Endothelial cell of hepatic sinusoid (primary cell): Measurements from ENCODE around the gene INSL3.

Experiments used
- in situ Hi-C: cut with HindIII; loops from 2 replicates; pipeline ENCODE4 v1.10.0; 2017; ENCODE audit warnings: low sequenced_read_pairs

Gene INSL3

GRCh38 chr19:17847538-17848366 lies 26.4 kb upstream of the INSL3 start, which contains the start of gene JAK3:
Gene JAK3 (minus strand): TSS chr19:17847982. CDS start chr19:17844417, 3,565 bp downstream.
- in situ Hi-C loops: no loop called here

- in situ Hi-C loops: no loop called here
These were observed 24.8 kb upstream of the INSL3 start for GRCh38 chr19:17846146-17846545.

- in situ Hi-C loops: no loop called here
These were observed 22.7 kb upstream of the INSL3 start for GRCh38 chr19:17843908-17844490.

GRCh38 chr19:17843292-17843827 lies 22.0 kb upstream of the INSL3 start:
- in situ Hi-C loops: no loop called here

- in situ Hi-C loops: no loop called here
These were observed 21.5 kb upstream of the INSL3 start for GRCh38 chr19:17842663-17843291.

- in situ Hi-C loops: no loop called here
These were observed 20.7 kb upstream of the INSL3 start for GRCh38 chr19:17841810-17842662.

- in situ Hi-C loops: no loop called here
These were observed 20.1 kb upstream of the INSL3 start for GRCh38 chr19:17841371-17841809.

GRCh38 chr19:17840019-17840418 lies 18.7 kb upstream of the INSL3 start:
- in situ Hi-C loops: no loop called here

GRCh38 chr19:17837972-17838371 lies 16.7 kb upstream of the INSL3 start:
- in situ Hi-C loops: loop anchor here (10.0 kb wide), 1 partner anchor 313 kb away; a partner anchor contains a TSS

- in situ Hi-C loops: loop anchor here (10.0 kb wide), 1 partner anchor 312 kb away; a partner anchor contains a TSS
These were observed 15.2 kb upstream of the INSL3 start for GRCh38 chr19:17836530-17836929.

- in situ Hi-C loops: loop anchor here (10.0 kb wide), 1 partner anchor 311 kb away; a partner anchor contains a TSS
These were observed 14.1 kb upstream of the INSL3 start for GRCh38 chr19:17835182-17836006.

- in situ Hi-C loops: loop anchor here (10.0 kb wide), 1 partner anchor 310 kb away; a partner anchor contains a TSS
These were observed 13.2 kb upstream of the INSL3 start for GRCh38 chr19:17834350-17835181.

GRCh38 chr19:17832443-17833208 lies 11.3 kb upstream of the INSL3 start:
- in situ Hi-C loops: loop anchor here (10.0 kb wide), 1 partner anchor 308 kb away; a partner anchor contains a TSS

- in situ Hi-C loops: loop anchor here (10.0 kb wide), 1 partner anchor 307 kb away; a partner anchor contains a TSS
These were observed 10.1 kb upstream of the INSL3 start for GRCh38 chr19:17831419-17831888.

- in situ Hi-C loops: loop anchor here (10.0 kb wide), 1 partner anchor 306 kb away; a partner anchor contains a TSS
These were observed 9.5 kb upstream of the INSL3 start for GRCh38 chr19:17830567-17831418.

- in situ Hi-C loops: loop anchor here (10.0 kb wide), 1 partner anchor 305 kb away; a partner anchor contains a TSS
These were observed 8.7 kb upstream of the INSL3 start for GRCh38 chr19:17829855-17830566.
